ENCODE measurements around the gene FST.

Gene FST

DNA sequence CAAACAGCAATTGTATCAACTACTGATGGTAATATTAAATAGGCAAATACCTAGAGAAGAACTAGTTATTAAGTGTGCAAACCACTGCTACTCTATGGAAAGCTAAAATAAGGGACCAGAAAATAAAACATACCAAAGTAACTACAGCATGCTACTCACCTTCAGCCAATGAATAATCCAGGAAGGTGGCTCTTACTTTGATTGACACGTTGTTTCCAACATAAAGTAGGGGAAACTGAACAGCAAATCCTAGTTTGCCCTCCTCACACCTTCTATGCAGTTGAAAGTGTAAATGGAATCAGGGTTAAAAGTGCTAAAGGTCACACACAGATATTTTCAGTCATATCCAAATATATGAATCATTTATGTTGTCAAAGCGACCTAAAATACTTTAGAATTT lies 5.1 kb upstream of the FST start:
- no peak for DNase-seq

DNA sequence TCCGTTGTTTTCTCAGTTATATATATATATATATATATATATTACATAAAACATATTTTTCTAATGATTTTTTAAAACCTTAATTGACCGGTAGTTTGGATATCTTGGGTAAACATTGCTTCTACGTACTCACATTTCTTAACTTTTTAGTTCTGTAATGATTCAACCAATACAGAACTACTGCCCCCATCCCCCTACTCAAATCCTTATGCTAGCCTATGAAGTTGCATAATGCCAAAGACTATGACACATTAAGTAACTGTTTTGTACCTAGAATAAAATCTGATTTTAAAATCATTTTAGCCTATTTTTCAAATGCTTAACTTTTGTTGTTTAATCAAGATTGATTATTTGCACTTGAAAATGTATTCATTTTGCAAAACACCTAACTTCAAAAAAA lies 4.4 kb upstream of the FST start:
- no peak for DNase-seq

DNA sequence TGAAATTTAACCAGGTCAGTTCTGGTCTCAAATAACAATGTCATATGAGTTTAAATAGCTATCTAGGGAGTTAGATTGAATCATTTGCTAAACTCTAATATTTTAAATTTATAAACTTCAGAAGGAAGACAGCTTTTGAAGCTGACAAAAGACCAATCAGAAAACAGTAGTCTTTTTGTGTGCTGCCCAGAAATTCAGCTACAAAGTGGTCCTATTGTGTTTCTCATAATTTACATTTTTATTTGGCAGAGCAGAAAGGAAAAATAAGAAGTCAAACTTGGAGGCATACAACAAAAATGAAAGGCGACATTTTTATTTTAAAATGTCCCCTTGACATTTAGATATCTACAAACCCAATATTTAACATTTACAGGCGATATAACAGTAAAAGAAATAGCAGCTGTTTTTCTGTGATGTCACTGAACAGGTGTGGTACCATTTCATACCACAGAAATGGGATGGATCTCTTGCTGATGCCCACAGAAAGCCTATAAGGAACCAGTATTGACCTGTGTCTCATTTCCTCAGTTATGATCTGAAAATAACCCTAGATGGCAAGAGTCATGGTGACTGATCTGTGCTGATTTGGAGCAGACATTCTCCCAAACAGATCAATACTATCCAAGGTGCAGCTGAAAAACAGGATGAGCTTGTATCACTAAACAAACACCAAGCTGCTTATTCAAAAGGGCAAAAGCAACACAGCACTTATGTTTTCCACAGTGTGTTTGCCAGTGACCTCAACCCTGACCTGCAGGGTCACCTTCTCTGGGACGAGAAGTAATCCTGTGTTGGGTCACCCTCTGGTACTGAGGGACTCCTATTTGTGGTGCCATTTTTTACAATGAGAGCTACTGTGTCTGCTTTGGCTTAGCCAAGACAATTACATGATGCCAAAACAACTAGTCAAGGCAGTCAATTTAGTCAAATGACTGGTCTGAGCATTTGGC lies 3.6 kb upstream of the FST start:
- DNase-seq = no peak

DNA sequence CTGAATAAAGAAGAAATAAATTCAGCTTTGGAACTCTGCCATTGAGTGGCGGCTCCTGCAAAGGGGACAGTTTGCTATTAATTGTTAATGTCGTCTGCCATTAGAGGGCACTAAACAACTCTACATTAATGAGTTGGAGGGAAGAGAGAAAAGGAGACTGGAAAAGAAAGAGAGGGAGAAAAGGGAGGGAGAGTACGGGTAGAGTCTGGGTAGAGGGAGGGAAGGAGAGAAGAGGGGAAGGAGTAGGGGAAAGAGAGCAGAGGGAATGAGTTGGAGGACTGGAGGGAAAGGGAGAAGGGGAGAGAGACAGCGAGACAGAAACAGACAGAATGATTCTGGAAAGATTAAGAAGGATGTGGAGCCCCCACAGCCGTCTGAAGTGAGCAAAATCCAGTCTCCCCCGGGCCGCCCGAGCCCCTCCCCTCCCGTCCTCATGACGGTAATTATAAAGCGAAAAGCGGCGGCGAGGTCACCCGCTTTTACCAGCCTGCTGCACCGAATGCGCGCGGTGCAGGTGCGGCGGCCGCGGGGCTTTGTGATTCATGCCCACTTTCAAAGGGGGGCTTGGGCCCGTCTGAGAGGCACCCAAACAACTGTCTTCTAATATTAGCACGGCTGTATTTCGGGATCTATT lies 1.9 kb upstream of the FST start:
- DNase-seq = peak; percentile 39 to 70

DNA sequence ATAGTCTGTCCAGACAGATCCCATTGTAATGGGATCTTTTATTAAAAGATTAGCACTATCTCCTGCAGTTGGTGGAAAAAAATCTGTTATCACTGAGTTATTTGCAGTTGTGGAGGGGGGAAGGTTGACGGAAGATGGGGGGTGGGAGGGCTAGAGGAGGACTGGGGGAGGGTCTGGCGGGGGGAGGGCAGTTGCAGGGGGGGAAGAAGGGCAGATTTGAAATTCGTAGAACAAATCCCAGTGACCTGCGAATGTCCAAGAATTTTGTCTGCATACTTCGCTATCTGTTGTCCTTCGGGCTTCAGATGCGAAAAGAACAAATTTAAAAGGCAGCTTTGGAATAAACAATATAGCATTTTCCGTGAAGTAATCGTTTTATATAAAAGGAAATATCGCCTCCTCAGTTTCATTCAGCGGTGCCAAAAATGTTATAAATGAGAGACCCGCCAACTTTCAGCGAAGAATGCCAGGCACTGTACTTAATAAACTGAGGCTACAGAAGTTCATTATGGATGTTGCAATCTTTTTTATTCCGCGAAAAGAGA lies 1.3 kb upstream of the FST start:
- DNase-seq = no peak

DNA sequence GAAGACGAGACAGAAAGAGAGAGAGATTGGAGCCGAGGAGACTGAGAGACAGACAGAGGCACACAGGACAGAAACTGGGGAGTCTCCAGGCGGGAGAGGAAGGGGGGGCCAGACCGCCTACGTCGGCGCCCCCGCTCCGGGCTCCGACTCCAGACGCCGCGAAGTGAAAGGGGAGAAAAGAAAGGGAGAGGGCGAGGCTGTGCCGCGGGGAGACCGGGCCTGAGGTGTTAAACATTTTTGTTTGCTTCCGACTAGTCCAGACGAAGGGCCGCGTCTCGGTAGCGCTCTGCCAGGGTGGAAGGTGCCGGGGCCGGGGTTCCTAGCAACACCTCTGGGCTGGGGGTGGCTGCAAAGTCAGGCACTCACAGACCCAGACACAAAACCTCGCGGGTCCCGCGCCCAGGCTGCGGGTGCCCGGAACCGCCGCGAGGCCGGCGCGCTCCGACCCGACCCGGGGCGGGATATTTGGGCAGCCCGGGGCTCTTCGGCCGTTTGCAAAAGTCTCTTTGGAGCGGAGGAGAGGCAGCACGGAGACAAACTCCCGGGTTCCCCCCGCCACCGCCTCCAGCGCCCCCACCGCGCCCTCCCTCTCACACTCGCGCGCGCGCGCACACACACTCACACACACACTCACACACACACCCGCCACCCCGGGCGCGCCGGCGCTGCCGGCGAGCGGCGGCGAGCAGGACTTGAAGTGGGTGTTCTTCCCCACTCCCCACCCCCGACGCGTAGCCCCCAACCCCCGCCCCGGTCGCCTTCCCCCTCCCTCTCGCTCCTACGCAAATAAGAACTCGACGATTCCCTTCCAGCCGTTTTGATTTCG lies 626 bp upstream of the FST start:
- no peak for DNase-seq

DNA sequence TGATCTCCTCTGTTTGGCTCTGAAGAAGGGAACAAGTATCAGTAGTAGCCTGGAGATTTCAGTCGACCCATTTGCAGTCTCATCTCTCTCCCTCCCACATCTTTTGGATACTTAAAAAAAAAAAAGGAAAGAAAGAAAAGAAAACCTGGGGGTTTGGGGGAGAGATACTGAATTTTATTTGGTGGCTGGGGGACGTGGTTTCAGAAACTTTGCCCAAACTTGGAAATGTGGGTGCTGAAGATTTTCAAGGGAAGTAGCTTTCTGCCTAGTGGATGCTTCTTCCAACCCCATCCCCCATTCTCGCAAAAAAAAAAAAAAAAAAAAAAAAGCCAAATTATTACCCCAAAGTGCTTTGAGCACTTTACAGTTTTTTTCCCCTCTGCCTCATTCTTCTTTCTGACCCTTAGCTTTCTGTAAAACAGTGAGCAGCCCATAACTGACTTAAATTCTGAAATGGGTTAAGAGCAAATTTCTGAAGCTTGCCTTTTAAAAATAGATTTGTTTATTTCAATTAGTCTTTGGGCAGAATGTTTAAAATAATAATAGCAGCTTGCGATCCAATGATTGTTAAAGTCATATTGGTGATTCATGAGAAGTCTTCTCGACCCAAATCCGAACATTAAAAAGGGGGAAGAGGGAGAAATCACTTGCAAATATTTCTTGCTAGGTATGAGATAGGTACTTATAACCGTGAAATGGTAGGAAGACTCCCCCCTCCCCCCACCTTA lies 894 bp downstream of the FST start:
- no peak for DNase-seq

DNA sequence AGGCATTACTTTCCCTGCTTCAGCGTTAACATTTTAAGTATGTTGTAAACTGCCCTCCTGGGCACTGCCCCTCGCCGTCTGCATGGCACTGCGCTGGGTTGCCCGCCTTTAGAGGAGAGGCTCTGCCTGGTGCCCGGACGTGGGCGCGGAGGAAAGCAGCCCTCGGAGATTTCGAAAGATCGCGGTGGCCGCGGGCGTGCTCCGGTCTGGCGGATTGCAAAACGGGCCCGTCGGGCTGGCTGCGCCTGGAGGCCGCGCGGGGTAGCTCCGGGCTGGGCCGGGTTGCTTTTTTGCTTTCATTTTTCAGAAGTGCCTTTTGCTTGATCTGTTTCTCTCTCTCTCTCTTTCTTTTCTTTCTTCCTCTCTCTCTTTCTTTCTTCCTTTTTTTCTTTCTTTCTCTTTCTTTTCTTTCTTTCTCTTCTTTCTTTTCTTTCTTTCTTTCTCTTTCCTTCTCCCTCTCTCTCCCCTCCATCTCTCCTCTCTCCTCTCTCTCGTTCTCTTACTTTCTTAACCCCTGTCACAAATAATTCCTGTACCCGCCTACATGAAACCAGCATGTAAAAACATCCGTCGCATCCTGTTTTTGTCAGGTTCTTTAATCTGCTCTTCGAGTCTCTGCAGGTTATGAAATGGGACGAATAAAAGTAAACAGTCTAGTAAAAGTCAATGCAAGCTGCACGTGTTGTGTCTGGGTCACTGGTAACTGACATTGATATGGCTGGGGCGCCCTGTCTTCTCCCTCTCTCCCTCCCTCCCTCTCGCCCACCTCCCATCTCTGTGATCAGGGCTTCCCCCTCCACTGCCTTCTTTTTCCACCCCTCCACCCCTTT lies 1.7 kb downstream of the FST start:
- peak; percentile 89 to 95 for DNase-seq

DNA sequence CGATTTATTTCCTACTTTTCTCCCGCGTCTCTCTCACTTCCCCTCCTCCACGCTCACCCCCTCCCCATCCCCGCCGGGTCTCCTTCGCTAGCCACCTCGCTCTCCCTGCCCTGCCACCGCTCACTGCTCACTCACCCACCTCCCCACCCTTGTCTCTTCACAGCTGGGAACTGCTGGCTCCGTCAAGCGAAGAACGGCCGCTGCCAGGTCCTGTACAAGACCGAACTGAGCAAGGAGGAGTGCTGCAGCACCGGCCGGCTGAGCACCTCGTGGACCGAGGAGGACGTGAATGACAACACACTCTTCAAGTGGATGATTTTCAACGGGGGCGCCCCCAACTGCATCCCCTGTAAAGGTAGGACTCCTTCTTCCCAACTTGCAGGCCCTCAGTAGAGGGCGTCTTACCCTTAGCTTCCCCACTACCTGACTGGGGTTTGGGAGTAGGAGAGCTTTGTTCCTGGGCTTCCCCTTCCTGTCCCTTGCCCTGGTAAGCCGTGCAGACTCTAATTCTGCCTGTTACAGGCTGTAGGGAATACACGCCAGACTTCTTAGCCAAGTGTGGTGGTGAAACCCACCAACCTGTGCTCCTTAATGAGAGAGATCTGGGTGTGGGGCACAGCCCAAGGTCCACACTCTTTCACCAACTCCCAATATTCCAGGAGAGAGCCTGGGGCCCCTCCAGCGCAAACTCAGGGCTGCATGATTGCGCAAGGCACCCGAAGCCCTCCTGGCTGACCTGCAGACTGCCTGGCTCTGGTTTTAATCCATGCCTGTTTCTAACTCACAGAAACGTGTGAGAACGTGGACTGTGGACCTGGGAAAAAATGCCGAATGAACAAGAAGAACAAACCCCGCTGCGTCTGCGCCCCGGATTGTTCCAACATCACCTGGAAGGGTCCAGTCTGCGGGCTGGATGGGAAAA lies 2.5 kb downstream of the FST start:
- DNase-seq = no peak

DNA sequence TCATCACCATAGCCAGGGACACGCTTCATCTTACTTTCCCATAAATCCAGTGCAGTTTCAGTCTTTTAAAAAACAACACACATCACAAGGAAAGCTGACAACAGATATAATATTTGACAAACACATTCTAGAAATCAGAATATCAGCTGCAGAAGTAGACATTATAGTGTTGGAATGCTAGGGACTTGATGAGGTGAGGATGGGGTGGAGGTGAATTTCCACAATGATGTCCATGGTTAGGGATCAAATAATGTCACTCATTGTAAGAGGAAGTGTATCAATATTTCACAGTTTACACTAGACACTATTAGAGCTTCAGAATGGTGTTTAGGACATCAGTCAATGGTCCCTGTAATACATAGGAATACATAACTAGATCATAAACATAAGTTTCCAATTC lies 7.0 kb downstream of the FST start:
- no peak for DNase-seq

DNA sequence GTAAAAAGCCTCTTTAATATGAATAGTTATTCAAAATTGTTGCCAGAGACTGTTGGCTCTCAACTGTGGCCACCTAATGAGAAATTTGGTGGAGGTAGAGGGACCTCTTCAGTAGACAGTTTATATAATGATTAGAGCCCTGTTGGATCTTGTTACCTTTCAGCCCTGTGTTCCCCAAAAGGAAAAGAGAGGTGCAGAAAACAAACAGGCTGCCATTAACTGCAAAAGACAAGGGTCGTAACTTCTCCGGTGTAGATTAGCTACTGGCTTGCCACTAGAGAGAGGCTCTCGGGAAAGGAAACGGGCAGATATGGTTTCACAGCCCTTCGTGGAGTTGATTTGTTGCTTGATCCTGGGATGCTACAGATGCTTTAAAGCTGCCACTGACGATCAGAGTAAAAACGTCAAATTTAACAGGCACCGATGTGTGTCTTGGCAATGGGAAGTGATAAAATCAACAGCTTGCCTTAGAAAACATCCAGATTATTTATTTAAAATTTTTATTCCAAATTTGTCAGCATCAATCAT lies 7.8 kb downstream of the FST start:
- no peak for DNase-seq

DNA sequence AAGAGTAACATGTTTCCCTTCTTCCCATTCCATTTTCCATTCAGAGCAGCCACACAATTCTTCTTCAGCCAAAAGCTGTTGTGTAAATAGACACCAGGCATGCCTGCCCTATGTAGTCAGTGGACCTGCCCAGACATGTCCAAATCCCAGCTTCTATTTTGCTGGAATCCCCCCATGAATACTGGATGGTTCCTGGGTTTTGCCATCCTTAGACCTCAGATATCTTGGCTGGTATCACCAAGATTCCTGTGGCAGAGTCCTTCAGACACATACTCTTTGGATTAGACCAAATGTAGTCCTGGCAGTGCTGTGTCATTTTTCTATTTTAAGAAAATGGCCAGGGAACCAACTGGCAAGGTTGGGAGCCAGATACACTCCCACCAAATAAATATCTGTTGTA lies 10.3 kb downstream of the FST start:
- no peak for DNase-seq

DNA sequence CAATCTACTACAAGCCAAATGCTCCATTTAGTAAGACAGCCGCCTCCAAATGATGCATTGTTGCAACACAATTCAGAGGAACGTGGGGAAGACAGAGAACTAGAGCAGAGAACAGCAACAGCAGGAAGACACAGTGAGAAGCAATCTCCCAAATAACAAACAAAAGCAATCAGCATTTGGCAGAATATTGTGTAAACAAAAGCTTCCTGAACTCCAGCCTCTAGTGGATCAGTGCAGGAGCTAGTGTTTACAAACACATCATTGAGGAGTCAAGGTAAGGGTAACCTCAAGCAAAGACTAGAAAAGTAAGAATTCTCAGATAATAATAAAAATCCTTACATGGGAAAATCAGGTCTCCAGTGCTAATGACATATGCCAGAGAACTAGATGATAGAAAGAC lies 20.6 kb downstream of the FST start:
- DNase-seq = no peak

DNA sequence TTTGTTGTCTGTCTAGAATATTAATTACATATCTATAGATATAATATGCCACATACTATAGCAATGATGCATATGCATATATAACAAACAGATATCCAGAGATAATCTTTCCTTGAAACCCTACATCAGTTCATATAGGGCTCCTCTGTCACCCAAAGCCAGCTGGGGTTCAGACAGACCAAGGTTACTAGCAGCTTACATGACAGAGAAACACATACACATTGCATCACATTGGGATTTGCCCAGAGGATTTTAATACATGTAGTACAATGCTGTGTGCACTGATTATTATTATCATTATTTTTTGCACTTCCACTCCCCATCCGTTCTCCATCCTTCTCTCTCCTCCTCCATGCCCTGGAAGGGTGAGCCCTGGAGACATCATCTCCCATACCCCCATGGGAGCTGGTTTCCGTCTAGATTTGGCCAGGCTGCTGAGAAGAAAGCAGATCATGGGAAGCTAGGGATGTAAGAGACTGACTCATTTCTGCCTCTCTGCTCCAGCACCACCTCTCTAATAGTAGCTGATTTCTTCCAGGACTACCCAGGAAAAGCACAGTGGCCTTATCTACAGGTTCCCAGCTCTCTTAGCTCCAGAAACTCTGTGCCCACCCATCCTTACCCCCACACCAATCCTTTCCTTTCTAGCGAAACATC lies 23.3 kb downstream of the FST start:
- no peak for DNase-seq

DNA sequence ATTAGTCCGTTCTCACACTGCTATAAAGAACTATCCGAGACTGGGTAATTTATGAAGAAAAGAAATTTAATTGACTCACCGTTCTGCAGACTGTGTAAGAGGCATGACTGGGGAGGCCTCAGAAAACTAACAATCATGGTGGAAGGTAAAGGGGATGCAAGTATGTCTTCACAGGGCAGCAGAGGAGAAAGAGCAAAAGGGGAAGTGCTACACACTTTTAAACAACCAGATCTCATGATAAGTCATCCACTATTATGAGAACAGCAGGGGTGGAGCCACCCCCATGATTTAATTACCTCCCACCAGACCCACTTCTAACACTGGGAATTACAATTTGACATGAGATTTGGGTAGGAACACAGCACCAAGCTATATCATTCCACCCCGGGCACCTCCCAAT lies 26.6 kb downstream of the FST start:
- DNase-seq = peak in 1 of 2 donors; percentile 12

DNA sequence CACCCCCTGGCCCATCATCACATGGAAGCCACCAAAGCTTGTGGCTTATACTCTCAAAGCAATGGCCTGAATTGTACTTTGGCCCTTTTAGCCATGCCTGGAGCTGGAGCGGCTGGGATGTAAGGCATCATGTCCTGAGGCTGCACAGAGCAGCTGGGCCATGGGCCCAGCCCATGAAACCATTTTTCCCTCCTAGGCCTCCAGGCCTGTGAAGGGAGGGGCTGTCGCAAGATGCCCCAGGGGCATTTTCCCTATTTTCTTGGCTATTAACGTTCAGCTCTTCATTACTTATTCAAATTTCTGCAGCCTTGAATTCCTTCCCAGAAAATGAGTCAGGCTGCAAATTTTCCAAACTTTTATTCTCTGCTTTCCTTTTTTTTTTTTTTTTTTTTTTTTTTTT lies 27.7 kb downstream of the FST start:
- DNase-seq = no peak

DNA sequence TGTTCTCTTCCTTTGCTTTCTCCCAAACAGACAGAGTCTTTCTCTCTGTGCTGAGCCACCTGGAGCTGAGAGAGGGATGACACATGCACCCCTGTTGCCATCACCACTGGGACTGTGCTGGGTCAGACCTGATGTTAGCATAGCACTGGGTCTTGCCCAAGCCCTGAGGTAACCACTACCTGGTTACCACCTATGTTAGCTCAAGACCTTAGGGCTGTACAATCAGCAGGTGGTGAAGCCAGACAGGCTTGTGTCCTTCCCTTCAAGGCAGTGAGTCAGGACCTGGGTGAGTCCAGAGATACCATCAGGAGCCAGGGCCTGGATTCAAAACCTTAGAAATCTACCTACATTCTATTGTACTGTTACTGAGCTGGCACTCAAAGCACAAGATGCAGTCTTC lies 32.1 kb downstream of the FST start:
- no peak for DNase-seq

DNA sequence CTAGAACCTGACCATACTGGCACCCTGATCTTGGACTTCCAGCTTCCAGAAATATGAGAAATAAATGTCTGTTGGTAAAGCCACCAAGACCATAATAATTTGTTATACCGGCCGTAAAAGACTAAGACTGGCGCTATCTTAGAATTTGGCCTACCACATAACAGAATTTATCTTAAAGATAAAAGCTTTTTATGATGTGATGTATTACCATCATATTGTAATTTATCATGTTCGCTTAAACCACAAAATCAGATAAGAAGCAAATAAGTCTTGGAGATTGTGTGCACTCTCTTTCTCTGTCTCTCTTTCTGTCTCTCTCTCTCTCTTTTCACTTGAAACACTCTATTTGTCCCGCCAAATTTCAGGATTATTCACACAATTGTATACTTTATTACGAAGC lies 35.6 kb downstream of the FST start:
- no peak for DNase-seq

DNA sequence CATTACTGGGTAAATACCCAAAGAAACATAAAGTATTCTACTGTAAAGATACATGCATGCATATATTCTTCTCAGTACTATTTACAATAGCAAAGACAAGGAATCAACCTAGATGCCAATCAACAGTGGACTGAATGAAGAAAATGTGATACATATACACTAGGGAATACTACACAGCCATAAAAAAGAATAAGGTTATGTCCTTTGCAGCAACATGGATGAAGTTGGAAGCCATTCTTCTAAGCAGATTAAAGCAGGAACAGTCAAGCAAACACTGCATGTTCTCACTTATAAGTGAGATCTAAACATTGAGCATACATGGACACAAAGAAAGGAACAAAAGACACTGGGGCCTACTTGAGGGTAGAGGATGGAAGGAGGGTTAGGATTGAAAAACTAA lies 40.4 kb downstream of the FST start:
- no peak for DNase-seq

All from inflammatory macrophage treated with lipopolysaccharide for 1 hour (primary cell).